Measurements from ENCODE around the gene ROBO2.

ROBO2 gene

GRCh38 chr3:77052051-77052501, 12.2 kb downstream of the ROBO2 start:
- no peak for DNase-seq

- DNase-seq, result no peak
Measured at GRCh38 chr3:77052733-77053670, 13.1 kb downstream of the ROBO2 start.

GRCh38 chr3:77053795-77054194, 13.9 kb downstream of the ROBO2 start:
- DNase-seq, result no peak

- no peak for DNase-seq
Measured at GRCh38 chr3:77055841-77056341, 16.0 kb downstream of the ROBO2 start.

- DNase-seq, result no peak
Measured at GRCh38 chr3:77059354-77059753, 19.5 kb downstream of the ROBO2 start.

- no peak for DNase-seq
Measured at GRCh38 chr3:77063423-77063822, 23.5 kb downstream of the ROBO2 start.

- no peak for DNase-seq
Measured at GRCh38 chr3:77065750-77066149, 25.9 kb downstream of the ROBO2 start.

GRCh38 chr3:77066829-77067228, 26.9 kb downstream of the ROBO2 start:
- no peak for DNase-seq

- no peak for DNase-seq
Measured at GRCh38 chr3:77068808-77069207, 28.9 kb downstream of the ROBO2 start.

GRCh38 chr3:77071364-77071763, 31.5 kb downstream of the ROBO2 start:
- no peak for DNase-seq

GRCh38 chr3:77071809-77072208, 31.9 kb downstream of the ROBO2 start:
- DNase-seq, result no peak

- no peak for DNase-seq
Measured at GRCh38 chr3:77072232-77072631, 32.3 kb downstream of the ROBO2 start.

GRCh38 chr3:77078279-77078678, 38.4 kb downstream of the ROBO2 start:
- DNase-seq, result no peak

GRCh38 chr3:77079988-77080610, 40.2 kb downstream of the ROBO2 start:
- DNase-seq, result no peak

- no peak for DNase-seq
Measured at GRCh38 chr3:77081240-77081661, 41.4 kb downstream of the ROBO2 start.

GRCh38 chr3:77084511-77084910, 44.6 kb downstream of the ROBO2 start:
- DNase-seq, result no peak

- no peak for DNase-seq
Measured at GRCh38 chr3:77086408-77086807, 46.5 kb downstream of the ROBO2 start.

GRCh38 chr3:77091809-77092208, 51.9 kb downstream of the ROBO2 start:
- no peak for DNase-seq

- no peak for DNase-seq
Measured at GRCh38 chr3:77093101-77093500, 53.2 kb downstream of the ROBO2 start.

- no peak for DNase-seq
Measured at GRCh38 chr3:77096145-77096544, 56.2 kb downstream of the ROBO2 start.

- DNase-seq, result no peak
Measured at GRCh38 chr3:77096966-77097890, 57.3 kb downstream of the ROBO2 start.

GRCh38 chr3:77102951-77103769, 63.3 kb downstream of the ROBO2 start:
- no peak for DNase-seq
